Fibroblast of lung (primary cell): Measurements from ENCODE around the gene TRERF1. TPM values are rescaled to one million over a fixed set of nuclear protein-coding genes. Genes with fewer than 3 reads are reported as not detected.

Experiments
- DNase-seq, 2 donors: peaks; one replicate each; pipeline versions ENCODE4 v3.0.0 to v3.0.0-alpha.2; 2010; ENCODE audit warnings: low read depth in 2 of 2
- H2AFZ ChIP-seq: 2 replicates; pipeline ENCODE4 v1.5.1; 2012; ENCODE audit warnings: low read length, control low read depth, inconsistent platforms
- H3K27ac ChIP-seq: 2 replicates; pipeline ENCODE4 v1.5.1; 2011; ENCODE audit warnings: low read length, control low read depth; ENCODE audit not compliant: insufficient read depth
- H3K27me3 ChIP-seq: 2 replicates; pipeline ENCODE4 v1.5.1; 2011; ENCODE audit warnings: mild to moderate bottlenecking, low read length; ENCODE audit not compliant: control insufficient read depth, insufficient read depth
- H3K36me3 ChIP-seq: 2 replicates; pipeline ENCODE4 v1.5.1; 2011; ENCODE audit warnings: low read length; ENCODE audit not compliant: control insufficient read depth, insufficient read depth
- H3K4me1 ChIP-seq: 2 replicates; pipeline ENCODE4 v1.5.1; 2011; ENCODE audit warnings: low read length; ENCODE audit not compliant: control insufficient read depth, insufficient read depth; ENCODE audit errors: extremely low read depth
- H3K4me2 ChIP-seq: 2 replicates; pipeline ENCODE4 v1.5.1; 2011; ENCODE audit warnings: low read length, control low read depth; ENCODE audit not compliant: insufficient read depth; ENCODE audit errors: extremely low read depth
- H3K4me3 ChIP-seq, 4 experiments: fragments of 200-600 bp in 1 of 4; sonication (generic) in 1 of 4; replicated peaks in 1 of 4; 2 replicates each; pipeline ENCODE4 v1.5.1; 2011 to 2016; ENCODE audit warnings: low read length in 4 of 4, low read depth in 3 of 4, mild to moderate bottlenecking in 3 of 4, control low read depth in 2 of 4, inconsistent platforms in 1 of 4, mixed read lengths in 1 of 4; ENCODE audit not compliant: insufficient read depth in 1 of 4; ENCODE audit errors: control extremely low read depth in 1 of 4
- H3K79me2 ChIP-seq: 2 replicates; pipeline ENCODE4 v1.5.1; 2012; ENCODE audit warnings: mild to moderate bottlenecking, low read length, inconsistent platforms; ENCODE audit not compliant: control insufficient read depth, insufficient read depth
- H3K9ac ChIP-seq: 2 replicates; pipeline ENCODE4 v1.5.1; 2011; ENCODE audit warnings: mild to moderate bottlenecking, low read length, control low read depth; ENCODE audit not compliant: insufficient read depth
- H3K9me3 ChIP-seq: 2 replicates; pipeline ENCODE4 v1.5.1; 2012; ENCODE audit warnings: low read depth, low read length; ENCODE audit not compliant: control insufficient read depth, insufficient read depth
- H4K20me1 ChIP-seq: 2 replicates; pipeline ENCODE4 v1.5.1; 2011; ENCODE audit warnings: low read length; ENCODE audit not compliant: control insufficient read depth, insufficient read depth; ENCODE audit errors: extremely low read depth
- CTCF ChIP-seq, 2 donors: IDR thresholded peaks in 1 of 2; conservative IDR thresholded peaks in 1 of 2; 1 replicate in 1 of 2; 2 replicates in 1 of 2; pipeline ENCODE4 v1.5.1; 2011 to 2012; ENCODE audit warnings: low read length in 2 of 2, control low read depth in 1 of 2, inconsistent platforms in 1 of 2, low read depth in 1 of 2, mild to moderate bottlenecking in 1 of 2
- EZH2 ChIP-seq: IDR thresholded peaks from 2 replicates; pipeline ENCODE4 v1.5.1; 2012; ENCODE audit warnings: low read length, control low read depth, mild to moderate bottlenecking; ENCODE audit errors: missing control alignments
- polyA plus RNA-seq, 2 donors: library from polyadenylated mRNA; depleted of rRNA in 1 of 2; stranded (reverse) in 1 of 2; unstranded in 1 of 2; fragments of >200 nt; gene quantifications; 2 replicates each; pipeline ENCODE4 v1.2.1, GENCODE V29; 2011 to 2012; ENCODE audit warnings: missing spikeins in 1 of 2
- total RNA-seq: library from RNA; depleted of rRNA; stranded (reverse); fragments of >200 nt; gene quantifications from 2 replicates; pipeline ENCODE4 v1.2.1, GENCODE V29; 2014

The TRERF1 gene
- total and polyA plus RNA-seq, 2 donors (not counting 1 experiment from before 2014, with no cell fraction given), result 6.3 to 8.3 TPM

GRCh38 chr6:42349753-42350511 lies 101.8 kb downstream of the TRERF1 start:
- H3K79me2 ChIP-seq, result peaks cover 7% of the 10 kb centered on the region
- TF ChIP-seq EZH2 (no peak), CTCF (conservative IDR thresholded peaks at IDR 0.05 in 1 of 2, IDR thresholded peaks at IDR 0.05 in 1 of 2; ENCODE audit: low read depth in 1 of 2, low read length in 2 of 2) (no peak)
- no peaks in the 10 kb centered on the region for H3K27me3 ChIP-seq
- H3K27ac ChIP-seq, result no peak overlapping the region
- H3K4me1 ChIP-seq, result no peaks in the 10 kb centered on the region
- H2AFZ ChIP-seq, result no peak overlapping the region
- H3K9me3 ChIP-seq, result no peaks in the 10 kb centered on the region
- no peak overlapping the region for H3K9ac ChIP-seq
- H3K36me3 ChIP-seq, result no peaks in the 10 kb centered on the region
- H4K20me1 ChIP-seq, result no peaks in the 10 kb centered on the region
- no peak overlapping the region for H3K4me2 ChIP-seq
- no peak for DNase-seq
- H3K4me3 ChIP-seq, result no peak overlapping the region

- H3K4me2 ChIP-seq, result no peak overlapping the region
- H3K4me1 ChIP-seq, result no peaks in the 10 kb centered on the region
- no peak overlapping the region for H3K4me3 ChIP-seq
- H3K9me3 ChIP-seq, result no peaks in the 10 kb centered on the region
- H3K27me3 ChIP-seq, result no peaks in the 10 kb centered on the region
- no peak overlapping the region for H2AFZ ChIP-seq
- TF ChIP-seq CTCF (conservative IDR thresholded peaks at IDR 0.05 in 1 of 2, IDR thresholded peaks at IDR 0.05 in 1 of 2; ENCODE audit: low read depth in 1 of 2, low read length in 2 of 2) (no peak), EZH2 (no peak)
- DNase-seq, result no peak
- no peak overlapping the region for H3K27ac ChIP-seq
- no peaks in the 10 kb centered on the region for H3K36me3 ChIP-seq
- H3K79me2 ChIP-seq, result peaks cover 13% of the 10 kb centered on the region
- no peak overlapping the region for H3K9ac ChIP-seq
- no peaks in the 10 kb centered on the region for H4K20me1 ChIP-seq
These were observed 104.3 kb downstream of the TRERF1 start for GRCh38 chr6:42347456-42347855.

- Histone ChIP-seq H2AFZ (no peak overlapping the region), H3K27me3 (no peaks in the 10 kb centered on the region), H3K9ac (no peak overlapping the region), H3K36me3 (no peaks in the 10 kb centered on the region), H3K4me1 (no peaks in the 10 kb centered on the region), H3K27ac (no peak overlapping the region), H3K79me2 (peaks cover 12% of the 10 kb centered on the region), H3K9me3 (no peaks in the 10 kb centered on the region), H3K4me3 (no peak overlapping the region), H4K20me1 (no peaks in the 10 kb centered on the region), H3K4me2 (no peak overlapping the region)
- no peak for DNase-seq
- TF ChIP-seq CTCF (conservative IDR thresholded peaks at IDR 0.05 in 1 of 2, IDR thresholded peaks at IDR 0.05 in 1 of 2; ENCODE audit: low read depth in 1 of 2, low read length in 2 of 2), result no peak
- no peak for TF ChIP-seq EZH2
These were observed 105.9 kb downstream of the TRERF1 start for GRCh38 chr6:42345696-42346416.
